SH-SY5Y (cell line): ENCODE measurements around the gene ARHGEF28.

Source experiments
- GATA2 ChIP-seq: IDR thresholded peaks from 2 replicates; pipeline ENCODE4 v1.6.1; 2011; ENCODE audit warnings: mild to moderate bottlenecking, low read depth, low read length
- GATA3 ChIP-seq: IDR thresholded peaks from 2 replicates; pipeline ENCODE4 v1.6.1; 2011; ENCODE audit warnings: low read depth, mild to moderate bottlenecking, low read length, moderate library complexity

Gene ARHGEF28

GRCh38 chr5:73663860-73664240, 37.9 kb downstream of the ARHGEF28 start:
- TF ChIP-seq GATA2: no peak
- no peak for TF ChIP-seq GATA3

GRCh38 chr5:73664796-73665195, 38.8 kb downstream of the ARHGEF28 start:
- TF ChIP-seq GATA3 (no peak), GATA2 (no peak)

GRCh38 chr5:73666891-73667290, 40.9 kb downstream of the ARHGEF28 start:
- TF ChIP-seq GATA3 (no peak), GATA2 (no peak)

GRCh38 chr5:73668017-73668416, 42.0 kb downstream of the ARHGEF28 start:
- TF ChIP-seq GATA2 (no peak), GATA3 (no peak)

GRCh38 chr5:73668486-73669111, 42.6 kb downstream of the ARHGEF28 start:
- TF ChIP-seq GATA2: no peak
- TF ChIP-seq GATA3: no peak

- TF ChIP-seq GATA3: no peak
- no peak for TF ChIP-seq GATA2
Measured at GRCh38 chr5:73670731-73671130, 44.7 kb downstream of the ARHGEF28 start.

- no peak for TF ChIP-seq GATA3
- no peak for TF ChIP-seq GATA2
Measured at GRCh38 chr5:73672132-73672531, 46.1 kb downstream of the ARHGEF28 start.

- TF ChIP-seq GATA3 (no peak), GATA2 (no peak)
Measured at GRCh38 chr5:73673161-73673591, 47.2 kb downstream of the ARHGEF28 start.

- TF ChIP-seq GATA3: no peak
- no peak for TF ChIP-seq GATA2
Measured at GRCh38 chr5:73674669-73675004, 48.6 kb downstream of the ARHGEF28 start.

GRCh38 chr5:73678322-73678740, 52.3 kb downstream of the ARHGEF28 start:
- TF ChIP-seq GATA2: no peak

- no peak for TF ChIP-seq GATA2
Measured at GRCh38 chr5:73678807-73679206, 52.8 kb downstream of the ARHGEF28 start.

- TF ChIP-seq GATA2 (no peak), GATA3 (no peak)
Measured at GRCh38 chr5:73682176-73682575, 56.2 kb downstream of the ARHGEF28 start.

- no peak for TF ChIP-seq GATA2
- TF ChIP-seq GATA3: no peak
Measured at GRCh38 chr5:73684691-73685090, 58.7 kb downstream of the ARHGEF28 start.

- TF ChIP-seq GATA3 (no peak), GATA2 (no peak)
Measured at GRCh38 chr5:73686912-73687311, 60.9 kb downstream of the ARHGEF28 start.

- TF ChIP-seq GATA2 (no peak), GATA3 (no peak)
Measured at GRCh38 chr5:73687357-73687756, 61.4 kb downstream of the ARHGEF28 start.

GRCh38 chr5:73690015-73690414, 64.0 kb downstream of the ARHGEF28 start:
- no peak for TF ChIP-seq GATA3
- TF ChIP-seq GATA2: no peak
